GM19239 (cell line): Measurements from ENCODE around the gene BRSK2.
"Not testable (repeated sequence)": the region's sequence is repeated elsewhere in the genome, so short reads cannot be mapped to it uniquely, and the experiment has no call there.

Source experiments
- DNase-seq: peaks from one replicate; pipeline ENCODE4 v3.0.0; 2011; ENCODE audit warnings: low spot score; ENCODE audit not compliant: insufficient read length
- FAIRE-seq: peaks from 2 replicates; lab custom pipeline; 2011; peaks lifted over from hg19 to GRCh38; lab: Jason Lieb, UNC

The BRSK2 gene

GRCh38 chr11:1389932-1390568 is at the start of gene BRSK2:
BRSK2 (plus strand) TSS chr11:1389934; CDS start chr11:1390285, 351 bp downstream.
- FAIRE-seq, result no peak
- no peak for DNase-seq

GRCh38 chr11:1340111-1340510 is 49.6 kb upstream of the BRSK2 start:
- FAIRE-seq (no peak), DNase-seq (no peak)

- DNase-seq, FAIRE-seq: not testable (repeated sequence)
These were observed 48.5 kb upstream of the BRSK2 start for GRCh38 chr11:1341226-1341625.

- FAIRE-seq (no peak), DNase-seq (no peak)
These were observed 47.7 kb upstream of the BRSK2 start for GRCh38 chr11:1341928-1342524.

- FAIRE-seq (no peak), DNase-seq (no peak)
These were observed 46.8 kb upstream of the BRSK2 start for GRCh38 chr11:1342946-1343345.

GRCh38 chr11:1343391-1344055 is 46.2 kb upstream of the BRSK2 start:
- FAIRE-seq, result no peak
- no peak for DNase-seq

- no peak for FAIRE-seq
- DNase-seq, result no peak
These were observed 45.6 kb upstream of the BRSK2 start for GRCh38 chr11:1344056-1344635.

- DNase-seq (no peak), FAIRE-seq (no peak)
These were observed 43.8 kb upstream of the BRSK2 start for GRCh38 chr11:1345737-1346513.

GRCh38 chr11:1346669-1347390 is 42.9 kb upstream of the BRSK2 start:
- FAIRE-seq (no peak), DNase-seq (no peak)

- not testable (repeated sequence) for FAIRE-seq, DNase-seq
These were observed 42.2 kb upstream of the BRSK2 start for GRCh38 chr11:1347411-1347999.

- DNase-seq, result no peak
- FAIRE-seq, result no peak
These were observed 41.5 kb upstream of the BRSK2 start for GRCh38 chr11:1348146-1348795.

- FAIRE-seq (no peak), DNase-seq (no peak)
These were observed 40.9 kb upstream of the BRSK2 start for GRCh38 chr11:1348796-1349326.

GRCh38 chr11:1349327-1350041 is 40.2 kb upstream of the BRSK2 start:
- no peak for FAIRE-seq
- DNase-seq, result no peak

GRCh38 chr11:1350086-1350725 is 39.5 kb upstream of the BRSK2 start:
- DNase-seq (no peak), FAIRE-seq (no peak)

GRCh38 chr11:1351278-1351937 is 38.3 kb upstream of the BRSK2 start:
- DNase-seq (no peak), FAIRE-seq (no peak)

GRCh38 chr11:1352696-1353382 is 36.9 kb upstream of the BRSK2 start:
- DNase-seq, result no peak
- FAIRE-seq, result no peak
